K562 (cell line): ENCODE data around the gene DMP1. TPM values are rescaled to one million over a fixed set of nuclear protein-coding genes. Genes with fewer than 3 reads are reported as not detected.

ENCODE experiments used
- ATAC-seq: fragments of 200-7000 bp; cut with Tn5 transposase; 3 replicates; pipeline ENCODE4 v1.9.1; 2020; ENCODE audit warnings: moderate library complexity
- BruUV-seq: library from RNA; stranded (reverse); fragments of 400-500 nt; replicated peaks from 2 replicates; lab custom pipeline; 2021; lab: Mats Ljungman, UMichigan
- CTCF ChIA-PET: fragments of 300-600 bp; formaldehyde crosslinking; extraction: SDS; loops from one replicate; lab custom pipeline; 2021; ENCODE audit warnings: low intra/inter-chr PET ratio; lab: Yijun Ruan, JAX
- POLR2A ChIA-PET: fragments of 300-600, 350-650 bp; sonication (Branson Sonifier 250); formaldehyde crosslinking; extraction: SDS; loops from one replicate; lab custom pipeline; 2021; ENCODE audit warnings: antibody characterized with exemption, inconsistent platforms; lab: Yijun Ruan, JAX
- DNase-seq, 4 experiments: peaks; one replicate each; pipeline versions ENCODE4 v3.0.0 to v3.0.0-alpha.2; 2011 to 2018; ENCODE audit warnings: low spot score in 3 of 4, mixed read lengths in 3 of 4; ENCODE audit errors: extremely low read depth in 1 of 4
- FAIRE-seq: peaks from 2 replicates; lab custom pipeline; 2011; peaks lifted over from hg19 to GRCh38; lab: Jason Lieb, UNC
- H2AFZ ChIP-seq: 2 replicates; pipeline ENCODE4 v1.6.0; 2011; ENCODE audit warnings: low read depth, low read length, control low read depth, inconsistent platforms
- H3K27ac ChIP-seq: fragments of 200-600 bp; 3 replicates; pipeline ENCODE4 v1.8.0; 2011; ENCODE audit warnings: low read depth, mild to moderate bottlenecking, control low read depth, inconsistent platforms, low read length, moderate library complexity, mixed read lengths; ENCODE audit errors: extremely low read depth
- H3K27me3 ChIP-seq, 2 experiments: fragments of 300-600 bp in 1 of 2; 2 replicates in 1 of 2; 3 replicates in 1 of 2; pipeline versions ENCODE4 v1.6.0 to v1.8.0; 2011; ENCODE audit warnings: inconsistent platforms in 2 of 2, low read length in 2 of 2, mild to moderate bottlenecking in 1 of 2, mixed read lengths in 1 of 2, moderate library complexity in 1 of 2; ENCODE audit not compliant: control insufficient read depth in 2 of 2, insufficient read depth in 2 of 2
- H3K36me3 ChIP-seq: fragments of 300-600 bp; 3 replicates; pipeline ENCODE4 v1.8.0; 2011; ENCODE audit warnings: mild to moderate bottlenecking, low read length, inconsistent platforms; ENCODE audit not compliant: control insufficient read depth, insufficient read depth
- H3K4me1 ChIP-seq, 2 experiments: fragments of 200-600 bp in 1 of 2; replicated peaks in 1 of 2; 2 replicates in 1 of 2; 3 replicates in 1 of 2; pipeline versions ENCODE4 v1.5.1 to v1.8.0; 2011; ENCODE audit warnings: inconsistent platforms in 2 of 2, low read length in 2 of 2, mild to moderate bottlenecking in 1 of 2, mixed read lengths in 1 of 2, moderate library complexity in 1 of 2; ENCODE audit not compliant: control insufficient read depth in 2 of 2, insufficient read depth in 2 of 2
- H3K4me2 ChIP-seq: 2 replicates; pipeline ENCODE4 v1.6.1; 2011; ENCODE audit warnings: low read length, control low read depth, inconsistent platforms, mixed read lengths; ENCODE audit not compliant: insufficient read depth
- H3K4me3 ChIP-seq: fragments of 200-600 bp; sonication (generic), shearing (Covaris generic); 2 replicates; pipeline ENCODE4 v1.5.1; 2016; ENCODE audit warnings: control low read depth, inconsistent platforms
- H3K79me2 ChIP-seq: fragments of 200-600 bp; 3 replicates; pipeline ENCODE4 v1.8.0; 2011; ENCODE audit warnings: low read length, inconsistent platforms; ENCODE audit not compliant: control insufficient read depth, insufficient read depth
- H3K9ac ChIP-seq, 2 experiments: 2 replicates each; pipeline versions ENCODE4 v1.6.0 to v1.6.1; 2011; ENCODE audit warnings: low read depth in 2 of 2, low read length in 2 of 2, control low read depth in 1 of 2, inconsistent platforms in 1 of 2, mild to moderate bottlenecking in 1 of 2, mixed read lengths in 1 of 2; ENCODE audit not compliant: insufficient read depth in 1 of 2
- H3K9me1 ChIP-seq: one replicate; pipeline ENCODE4 v1.6.0; 2011; ENCODE audit warnings: inconsistent platforms, mild to moderate bottlenecking, low read length, moderate library complexity; ENCODE audit not compliant: control insufficient read depth, insufficient read depth
- H3K9me3 ChIP-seq: replicated peaks from 2 replicates; pipeline ENCODE4 v1.5.1; 2011; ENCODE audit warnings: low read depth, low read length, inconsistent platforms; ENCODE audit not compliant: control insufficient read depth, insufficient read depth
- H4K20me1 ChIP-seq: replicated peaks from 2 replicates; pipeline ENCODE4 v1.6.1; 2011; ENCODE audit warnings: low read length, inconsistent platforms, mixed read lengths; ENCODE audit not compliant: control insufficient read depth, insufficient read depth
- BCL6 ChIP-seq: fragments of 250-450 bp; sonication (Bioruptor Pico); IDR thresholded peaks from 2 replicates; pipeline ENCODE4 v1.4.0; 2020
- C11orf30 ChIP-seq: fragments of 450-650 bp; IDR thresholded peaks from 2 replicates; pipeline ENCODE4 v1.6.1; 2016; ENCODE audit warnings: low read depth, mild to moderate bottlenecking
- ESRRB ChIP-seq: fragments of 250-450 bp; sonication (Bioruptor Pico); IDR thresholded peaks from 2 replicates; pipeline ENCODE4 v1.5.0; 2020; ENCODE audit warnings: mild to moderate bottlenecking, moderate library complexity, borderline replicate concordance
- NCOA6 ChIP-seq: fragments of 450-650 bp; IDR thresholded peaks from 2 replicates; pipeline ENCODE4 v1.6.1; 2017; ENCODE audit warnings: mild to moderate bottlenecking
- SOX6 ChIP-seq: fragments of 450-650 bp; IDR thresholded peaks from 2 replicates; pipeline ENCODE4 v1.6.1; 2014; ENCODE audit warnings: mild to moderate bottlenecking
- TAL1 ChIP-seq: fragments of 450-650 bp; IDR thresholded peaks from 2 replicates; pipeline ENCODE4 v1.6.1; 2016; ENCODE audit warnings: mild to moderate bottlenecking
- TBL1XR1 ChIP-seq, 2 experiments: IDR thresholded peaks; 2 replicates each; pipeline ENCODE4 v1.6.1; 2012; ENCODE audit warnings: improper control_type of control experiment in 2 of 2, low read length in 2 of 2, mild to moderate bottlenecking in 1 of 2
- ZNF23 ChIP-seq: fragments of 250-450 bp; sonication (Bioruptor Pico); IDR thresholded peaks from 2 replicates; pipeline ENCODE4 v1.4.0; 2020; ENCODE audit warnings: mild to moderate bottlenecking
- ZNF583 ChIP-seq: fragments of 250-450 bp; sonication (Bioruptor Pico); IDR thresholded peaks from 2 replicates; pipeline ENCODE4 v1.4.0; 2020
- WGBS: fragments of 100-300 bp; shearing (Covaris generic); methylation state at CpG from one replicate; pipeline ENCODE4 v1.1.6; 2016; ENCODE audit warnings: low coverage, mixed read lengths; ENCODE audit not compliant: insufficient coverage; ENCODE audit errors: missing lambda C conversion rate; 5-methylcytosine and 5-hydroxymethylcytosine counted together
- in situ Hi-C: fragments of 300-500 bp; cut with MboI; formaldehyde crosslinking; loops from 4 replicates; pipeline ENCODE4 v1.15.0; 2018; ENCODE audit warnings: inconsistent platforms, mixed read lengths
- intact Hi-C: fragments of 100-400 bp; cut with micrococcal nuclease; formaldehyde crosslinking; loops from 2 replicates; pipeline ENCODE4 v1.14.2; 2022
- polyA plus RNA-seq, 8 experiments: library from polyadenylated mRNA; depleted of rRNA in 4 of 8; stranded (reverse) in 5 of 8; unstranded in 3 of 8; fragments of >200 nt; fragmentation: Nextera tagmentation in 2 of 8; fragmentation: Illumina TruSeq in 1 of 8; extraction: Ambion mirVana in 2 of 8; extraction: Trizol in 1 of 8; gene quantifications; 2 replicates each; pipeline versions ENCODE4 v1.2.1 to v1.2.3, GENCODE V29; 2011 to 2014; ENCODE audit warnings: inconsistent platforms in 1 of 8, missing spikeins in 1 of 8
- total RNA-seq, 7 experiments: library from RNA; depleted of rRNA in 6 of 7; stranded (reverse); fragments of >200 nt in 6 of 7; fragmentation: Illumina TruSeq in 2 of 7; extraction: Trizol in 2 of 7; gene quantifications; 2 replicates each; pipeline versions ENCODE4 v1.2.1 to v1.2.3, GENCODE V29; 2011 to 2021; ENCODE audit warnings: low replicate concordance in 1 of 7

Gene DMP1
- total and polyA plus RNA-seq, 9 of the 15 experiments (the other 6 are each of a cell fraction or from before 2014, with no cell fraction given) = not detected

DNA sequence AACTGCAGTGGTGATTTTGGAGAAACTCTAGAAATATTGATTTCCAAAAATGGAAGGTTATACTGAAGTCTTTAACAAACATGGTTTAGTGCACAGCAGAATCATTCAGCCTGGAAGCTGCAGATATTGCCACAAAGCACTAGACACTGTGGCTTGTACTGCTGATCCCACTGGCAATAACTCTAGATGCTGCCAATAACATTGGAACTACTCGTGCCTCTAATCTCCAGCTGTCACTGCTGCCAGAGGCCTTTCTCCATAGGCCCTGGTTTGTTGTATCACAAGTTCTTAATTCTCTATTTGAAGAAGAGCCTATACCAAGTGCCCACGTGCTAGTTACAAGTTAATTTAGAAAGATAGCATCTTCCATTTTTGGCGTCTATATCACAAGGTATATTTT lies 19.3 kb downstream of the DMP1 start:
- BruUV-seq = no TSS peak
- no peak for TF ChIP-seq SOX6
- TF ChIP-seq NCOA6 = no peak
- no peak for TF ChIP-seq ZNF583 (CRISPR knock-in tag)
- TF ChIP-seq ZNF23 (CRISPR knock-in tag) = no peak
- TF ChIP-seq C11orf30 = no peak
- no peak for TF ChIP-seq TBL1XR1 (IDR thresholded peaks at IDR 0.05; ENCODE audit: low read length in 2 of 2)
- no peak for TF ChIP-seq TAL1
- no peak for TF ChIP-seq BCL6 (CRISPR knock-in tag)
- TF ChIP-seq ESRRB (CRISPR knock-in tag) = no peak
- ATAC-seq (no peak), DNase-seq (no peak), FAIRE-seq (no peak)
- H3K9me1 ChIP-seq = no peaks in the 10 kb centered on the region
- H3K4me2 ChIP-seq = no peak overlapping the region
- no peak overlapping the region for H2AFZ ChIP-seq
- CTCF ChIA-PET = no interaction called here
- in situ Hi-C loops = no loop called here
- POLR2A ChIA-PET = no interaction called here
- H3K27me3 ChIP-seq = no peaks in the 10 kb centered on the region; a peak in 1 of 5 replicates
- H3K9ac ChIP-seq = no peak overlapping the region
- intact Hi-C loops = no loop called here
- WGBS = 0% methylated on average over 3 of the region's 3 CpGs
- no peaks in the 10 kb centered on the region for H3K4me1 ChIP-seq
- H3K79me2 ChIP-seq = no peaks in the 10 kb centered on the region
- H3K27ac ChIP-seq = no peak overlapping the region
- H4K20me1 ChIP-seq = no peaks in the 10 kb centered on the region
- no peaks in the 10 kb centered on the region for H3K9me3 ChIP-seq
- H3K36me3 ChIP-seq = no peaks in the 10 kb centered on the region
- no peak overlapping the region for H3K4me3 ChIP-seq
